ENCODE results near the gene GPC4. TPM values are rescaled to one million over a fixed set of nuclear protein-coding genes. Genes with fewer than 3 reads are reported as not detected.

The GPC4 gene
- total RNA-seq, 1 experiment from 2014 or later, result 0.11 TPM

Other genes starting within 250 kb of the GPC4 start
- not detected in 2 replicates for gene TFDP3, start 197.1 kb downstream of the GPC4 start, total RNA-seq (2014; rRNA removed)

Measured in LHCN-M2 (cell line).